Stomach smooth muscle (tissue), 2 donors: ENCODE data around the gene IFI6.
"Not testable (repeated sequence)": the region's sequence is repeated elsewhere in the genome, so short reads cannot be mapped to it uniquely, and the experiment has no call there.

Experiments
- H3K27ac ChIP-seq: one replicate; pipeline ENCODE4 v1.7.0; 2013; ENCODE audit warnings: mild to moderate bottlenecking, low read length, inconsistent platforms
- H3K27me3 ChIP-seq, 2 donors: one replicate each; pipeline ENCODE4 v1.7.0; 2013; ENCODE audit warnings: low read length in 2 of 2; ENCODE audit not compliant: insufficient read depth in 2 of 2, control insufficient read depth in 1 of 2
- H3K36me3 ChIP-seq, 2 donors: one replicate each; pipeline ENCODE4 v1.7.0; 2013; ENCODE audit warnings: low read length in 2 of 2; ENCODE audit not compliant: control insufficient read depth in 2 of 2, insufficient read depth in 2 of 2
- H3K4me1 ChIP-seq: one replicate; pipeline ENCODE4 v1.7.0; 2013; ENCODE audit warnings: low read length; ENCODE audit not compliant: control insufficient read depth, insufficient read depth
- H3K4me3 ChIP-seq, 2 donors: one replicate each; pipeline ENCODE4 v1.7.0; 2013; ENCODE audit warnings: low read length in 2 of 2
- H3K9ac ChIP-seq, 2 donors: one replicate each; pipeline ENCODE4 v1.7.0; 2013; ENCODE audit warnings: low read length in 2 of 2, mild to moderate bottlenecking in 1 of 2
- H3K9me3 ChIP-seq, 2 donors: one replicate each; pipeline ENCODE4 v1.7.0; 2013; ENCODE audit warnings: low read length in 2 of 2; ENCODE audit not compliant: control insufficient read depth in 2 of 2
- donor health status: healthy.
- donor health status: Pancreatic carcinoma.

The IFI6 gene

DNA sequence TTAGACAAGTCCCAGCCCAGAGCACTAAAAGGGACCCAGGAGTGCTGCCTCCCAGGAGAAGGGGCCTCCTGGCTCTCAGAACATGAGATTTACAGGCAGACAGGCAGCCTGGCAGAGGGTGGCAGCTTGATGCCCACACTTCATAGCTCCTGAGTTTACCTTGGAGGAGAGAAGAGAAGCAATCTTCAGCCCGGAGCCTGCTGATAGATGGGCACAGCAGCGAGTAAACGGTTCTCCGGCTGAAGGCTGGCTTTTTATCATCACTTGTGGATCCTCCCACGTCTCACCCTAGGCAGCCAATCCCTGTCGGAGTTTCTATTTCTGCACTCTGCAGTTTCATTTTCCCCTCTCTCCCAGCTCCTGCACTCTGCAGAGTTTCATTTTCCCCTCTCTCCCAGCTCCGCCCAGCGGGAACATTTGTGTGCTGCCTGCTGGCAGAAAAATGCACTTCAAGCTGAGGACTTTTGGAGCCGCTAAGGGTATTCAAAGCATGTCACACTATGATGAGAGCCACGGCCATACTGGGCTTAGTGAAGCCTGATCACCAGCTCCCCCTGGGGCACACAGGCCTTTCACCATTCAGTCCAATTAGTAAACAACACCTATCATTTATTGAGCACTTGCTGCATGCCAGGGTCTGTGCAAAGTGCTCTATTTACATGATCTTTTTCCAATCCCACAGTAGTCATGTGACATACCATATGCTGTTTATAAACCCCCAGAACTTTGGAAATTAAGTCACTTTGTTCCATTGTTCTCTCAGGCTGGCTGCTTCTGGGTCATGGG lies at the start of gene IFI6:
Gene IFI6, minus strand, starts transcription at position 229 of the 786 bp plus-strand sequence. CDS start 2,878 bp downstream, outside the sequence.
- Histone ChIP-seq H3K27ac (peak within 1 kb of the TSS; percentile 80), H3K36me3 (no peaks in the 10 kb centered on the region), H3K27me3 (no peaks in the 10 kb centered on the region), H3K4me1 (peaks cover 27% of the 10 kb centered on the region), H3K9me3 (no peaks in the 10 kb centered on the region), H3K4me3 (peak within 1 kb of the TSS; percentile 55 to 88), H3K9ac (peak within 1 kb of the TSS; percentile 6 to 80)

- no peak overlapping the region for H3K4me3 ChIP-seq
- no peak overlapping the region for H3K9ac ChIP-seq
- no peaks in the 10 kb centered on the region for H3K4me1 ChIP-seq
- H3K27ac ChIP-seq = no peak overlapping the region
- no peaks in the 10 kb centered on the region for H3K36me3 ChIP-seq
- H3K9me3 ChIP-seq = peaks cover 0 to 3% of the 10 kb centered on the region in 2 donors
- H3K27me3 ChIP-seq = no peaks in the 10 kb centered on the region
These were observed 47.6 kb upstream of the IFI6 start for GRCh38 chr1:27719286-27720251.

- Histone ChIP-seq H3K9ac (no peak overlapping the region), H3K4me3 (no peak overlapping the region), H3K27me3 (no peaks in the 10 kb centered on the region), H3K27ac (no peak overlapping the region), H3K4me1 (no peaks in the 10 kb centered on the region), H3K36me3 (no peaks in the 10 kb centered on the region), H3K9me3 (peaks cover 0 to 3% of the 10 kb centered on the region in 2 donors)
These were observed 44.4 kb upstream of the IFI6 start for GRCh38 chr1:27716262-27716895.

DNA sequence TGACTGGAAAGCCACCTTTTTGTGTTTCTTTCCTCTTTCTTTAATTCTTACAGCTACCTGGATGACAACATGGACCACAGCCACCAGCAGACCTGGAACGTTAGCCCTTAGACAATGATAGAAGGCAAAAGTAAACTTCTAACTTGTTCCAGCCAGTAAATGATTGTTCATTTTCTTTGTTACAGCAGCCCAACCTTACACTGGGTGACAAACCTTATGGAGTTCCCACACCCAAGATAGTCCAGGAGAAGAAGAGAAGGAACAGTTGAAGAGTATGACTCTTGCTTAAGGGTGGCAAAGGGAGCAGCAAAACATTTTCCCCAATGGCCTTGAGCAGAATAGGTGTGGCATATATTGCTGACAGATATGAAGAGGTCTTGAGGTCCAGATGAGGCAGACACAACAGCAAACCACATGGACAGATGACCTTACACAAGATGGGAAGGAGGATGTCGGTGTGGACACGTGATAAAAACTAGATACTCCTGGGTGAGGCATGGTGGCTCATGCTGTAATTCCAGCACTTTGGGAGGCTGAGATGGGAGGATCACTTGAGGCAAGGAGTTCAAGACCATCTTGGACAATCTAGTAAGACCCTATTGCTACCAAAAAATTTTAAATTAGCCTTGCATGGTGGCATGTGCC lies 42.0 kb upstream of the IFI6 start:
- H3K27me3 ChIP-seq = no peaks in the 10 kb centered on the region
- H3K4me3 ChIP-seq = no peak overlapping the region
- no peak overlapping the region for H3K27ac ChIP-seq
- H3K36me3 ChIP-seq = no peaks in the 10 kb centered on the region
- H3K4me1 ChIP-seq = no peaks in the 10 kb centered on the region
- no peak overlapping the region for H3K9ac ChIP-seq
- H3K9me3 ChIP-seq = peaks cover 0 to 3% of the 10 kb centered on the region in 2 donors

DNA sequence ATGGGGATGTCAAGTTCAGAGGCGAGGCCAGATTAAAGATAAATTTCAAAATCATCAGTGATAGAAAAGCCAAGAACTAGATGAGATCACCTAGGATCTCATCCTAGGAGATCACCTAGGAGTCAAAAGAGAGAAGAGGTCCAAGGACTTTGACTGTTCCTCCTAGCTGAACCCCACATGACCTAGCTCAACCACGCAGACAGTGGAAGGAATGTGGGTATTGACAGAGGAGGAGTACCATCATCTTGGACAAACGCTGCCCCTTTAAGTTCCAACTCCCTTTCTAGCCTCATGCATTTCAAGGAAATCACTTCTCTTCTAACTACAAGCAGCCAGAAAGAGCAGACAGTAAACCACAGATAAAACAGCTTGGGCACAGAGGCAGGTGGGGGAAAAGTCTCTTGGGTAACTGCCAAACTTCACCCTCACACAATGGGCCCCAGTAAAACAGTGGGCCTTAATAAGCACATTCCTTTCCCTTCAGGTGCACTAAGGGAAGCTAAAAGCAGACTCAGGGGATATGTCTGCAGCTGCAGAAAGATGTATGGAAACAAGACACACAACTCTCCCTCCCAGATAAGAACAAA lies 41.2 kb upstream of the IFI6 start:
- peaks cover 0 to 3% of the 10 kb centered on the region in 2 donors for H3K9me3 ChIP-seq
- no peaks in the 10 kb centered on the region for H3K4me1 ChIP-seq
- H3K27me3 ChIP-seq = no peaks in the 10 kb centered on the region
- H3K36me3 ChIP-seq = no peaks in the 10 kb centered on the region
- no peak overlapping the region for H3K4me3 ChIP-seq
- no peak overlapping the region for H3K27ac ChIP-seq
- no peak overlapping the region for H3K9ac ChIP-seq

- Histone ChIP-seq H3K4me3 (no peak overlapping the region), H3K9me3 (peaks cover 0 to under 1% of the 10 kb centered on the region in 2 donors), H3K27me3 (no peaks in the 10 kb centered on the region), H3K9ac (no peak overlapping the region), H3K4me1 (no peaks in the 10 kb centered on the region), H3K27ac (no peak overlapping the region), H3K36me3 (no peaks in the 10 kb centered on the region)
These were observed 38.6 kb upstream of the IFI6 start for GRCh38 chr1:27710574-27710973.

DNA sequence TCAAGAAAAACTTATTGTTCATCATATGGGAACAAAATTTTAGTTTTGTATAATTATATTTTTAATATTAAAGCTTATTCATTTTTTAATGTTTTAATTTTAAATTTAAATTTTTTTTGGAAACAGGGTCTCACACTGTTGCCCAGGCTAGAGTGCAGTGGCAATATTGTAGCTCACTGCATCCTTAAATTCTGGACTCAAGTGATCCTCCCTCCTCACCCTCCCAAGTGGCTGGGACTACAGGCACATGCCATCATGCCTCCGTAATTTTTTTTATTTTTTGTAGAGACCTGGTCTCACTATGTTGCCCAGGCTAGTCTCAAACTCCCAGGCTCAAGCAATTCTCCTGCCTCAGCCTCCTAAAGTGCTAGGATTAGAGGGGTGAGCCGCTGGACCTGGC lies 33.6 kb upstream of the IFI6 start:
- peaks cover 0 to 4% of the 10 kb centered on the region in 2 donors for H3K9me3 ChIP-seq
- H3K9ac ChIP-seq = no peak overlapping the region
- H3K36me3 ChIP-seq = no peaks in the 10 kb centered on the region
- no peak overlapping the region for H3K27ac ChIP-seq
- no peak overlapping the region for H3K4me3 ChIP-seq
- no peaks in the 10 kb centered on the region for H3K27me3 ChIP-seq
- H3K4me1 ChIP-seq = no peaks in the 10 kb centered on the region

GRCh38 chr1:27704958-27705357 lies 33.0 kb upstream of the IFI6 start:
- H3K9me3 ChIP-seq = peaks cover 0 to 4% of the 10 kb centered on the region in 2 donors
- no peak overlapping the region for H3K9ac ChIP-seq
- no peaks in the 10 kb centered on the region for H3K36me3 ChIP-seq
- H3K4me3 ChIP-seq = no peak overlapping the region
- no peak overlapping the region for H3K27ac ChIP-seq
- H3K27me3 ChIP-seq = no peaks in the 10 kb centered on the region
- H3K4me1 ChIP-seq = no peaks in the 10 kb centered on the region

DNA sequence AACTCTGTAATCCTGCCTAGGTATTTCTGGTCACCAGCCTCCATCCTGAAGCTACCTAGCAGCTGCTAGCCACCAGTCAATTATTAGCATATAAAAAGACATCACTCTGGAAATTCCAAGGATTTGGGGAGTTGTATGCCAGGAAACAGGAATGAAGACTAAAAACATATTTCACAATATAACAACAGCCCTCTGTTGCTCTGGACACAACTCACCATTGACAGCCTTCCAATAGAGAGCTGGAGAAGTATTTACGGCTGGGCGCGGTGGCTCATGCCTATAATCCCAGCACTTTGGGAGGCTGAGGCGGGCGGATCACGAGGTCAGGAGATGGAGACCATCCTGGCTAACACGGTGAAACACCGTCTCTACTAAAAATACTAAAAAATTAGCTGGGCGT lies 24.8 kb upstream of the IFI6 start:
- H3K9ac ChIP-seq, H3K36me3 ChIP-seq, H3K4me3 ChIP-seq, H3K4me1 ChIP-seq, H3K27me3 ChIP-seq, H3K9me3 ChIP-seq, H3K27ac ChIP-seq: not testable (repeated sequence)

GRCh38 chr1:27690183-27690582 lies 18.2 kb upstream of the IFI6 start:
- no peaks in the 10 kb centered on the region for H3K36me3 ChIP-seq
- no peaks in the 10 kb centered on the region for H3K9me3 ChIP-seq
- H3K27me3 ChIP-seq = no peaks in the 10 kb centered on the region
- no peak overlapping the region for H3K9ac ChIP-seq
- no peak overlapping the region for H3K27ac ChIP-seq
- no peaks in the 10 kb centered on the region for H3K4me1 ChIP-seq
- no peak overlapping the region for H3K4me3 ChIP-seq
